IPS-20b (cell line): ENCODE results near the gene WWTR1.

Experiments
- H3K27ac ChIP-seq: one replicate; pipeline ENCODE4 v1.5.1; 2013; ENCODE audit warnings: low read length
- H3K27me3 ChIP-seq: 2 replicates; pipeline ENCODE4 v1.6.1; 2013; ENCODE audit warnings: mild to moderate bottlenecking, low read length, inconsistent platforms; ENCODE audit not compliant: insufficient read depth
- H3K36me3 ChIP-seq: 2 replicates; pipeline ENCODE4 v1.6.1; 2013; ENCODE audit warnings: low read depth, mild to moderate bottlenecking, inconsistent platforms, low read length, moderate library complexity; ENCODE audit not compliant: insufficient read depth
- H3K4me1 ChIP-seq: 2 replicates; pipeline ENCODE4 v1.6.1; 2013; ENCODE audit warnings: mild to moderate bottlenecking, control low read depth, inconsistent platforms, low read length, moderate library complexity; ENCODE audit not compliant: insufficient read depth
- H3K4me3 ChIP-seq: 2 replicates; pipeline ENCODE4 v1.5.1; 2013; ENCODE audit warnings: mild to moderate bottlenecking, low read length, inconsistent platforms
- H3K9ac ChIP-seq: 2 replicates; pipeline ENCODE4 v1.6.1; 2013; ENCODE audit warnings: low read depth, mild to moderate bottlenecking, inconsistent platforms, low read length, moderate library complexity
- H3K9me3 ChIP-seq: 2 replicates; pipeline ENCODE4 v1.6.1; 2013; ENCODE audit warnings: mild to moderate bottlenecking, low read depth, low read length, inconsistent platforms; ENCODE audit not compliant: insufficient read depth

The WWTR1 gene

GRCh38 chr3:149635396-149635795 lies 22.4 kb downstream of the WWTR1 start:
- Histone ChIP-seq H3K4me1 (peaks cover 10% of the 10 kb centered on the region; the same call in 1 of the 2 replicates), H3K9ac (no peak overlapping the region), H3K27me3 (no peaks in the 10 kb centered on the region), H3K27ac (no peak overlapping the region), H3K36me3 (no peaks in the 10 kb centered on the region), H3K4me3 (no peak overlapping the region), H3K9me3 (no peaks in the 10 kb centered on the region)

GRCh38 chr3:149634573-149634972 lies 23.3 kb downstream of the WWTR1 start:
- Histone ChIP-seq H3K27ac (no peak overlapping the region), H3K36me3 (no peaks in the 10 kb centered on the region), H3K27me3 (no peaks in the 10 kb centered on the region), H3K4me1 (peaks cover 12% of the 10 kb centered on the region; the same call in 1 of the 2 replicates), H3K4me3 (no peak overlapping the region), H3K9me3 (no peaks in the 10 kb centered on the region), H3K9ac (no peak overlapping the region)

GRCh38 chr3:149634072-149634471 lies 23.8 kb downstream of the WWTR1 start:
- H3K36me3 ChIP-seq: no peaks in the 10 kb centered on the region
- H3K27ac ChIP-seq: no peak overlapping the region
- no peaks in the 10 kb centered on the region for H3K27me3 ChIP-seq

GRCh38 chr3:149632225-149632624 lies 25.6 kb downstream of the WWTR1 start:
- Histone ChIP-seq H3K9me3 (no peaks in the 10 kb centered on the region), H3K9ac (no peak overlapping the region), H3K27ac (no peak overlapping the region), H3K36me3 (no peaks in the 10 kb centered on the region), H3K27me3 (no peaks in the 10 kb centered on the region), H3K4me1 (peaks cover 8% of the 10 kb centered on the region; the same call in 1 of the 2 replicates), H3K4me3 (no peak overlapping the region)

More at GRCh38 chr3:149634072-149634471, 23.8 kb downstream of the WWTR1 start:
- Histone ChIP-seq H3K9me3 (no peaks in the 10 kb centered on the region), H3K9ac (no peak overlapping the region), H3K4me1 (peaks cover 12% of the 10 kb centered on the region; the same call in 1 of the 2 replicates), H3K4me3 (no peak overlapping the region)

GRCh38 chr3:149630806-149631205 lies 27.0 kb downstream of the WWTR1 start:
- Histone ChIP-seq H3K27me3 (no peaks in the 10 kb centered on the region), H3K27ac (no peak overlapping the region), H3K9me3 (no peaks in the 10 kb centered on the region), H3K4me1 (peaks cover 11% of the 10 kb centered on the region), H3K36me3 (no peaks in the 10 kb centered on the region), H3K9ac (no peak overlapping the region), H3K4me3 (no peak overlapping the region)

GRCh38 chr3:149628957-149629670 lies 28.7 kb downstream of the WWTR1 start:
- Histone ChIP-seq H3K27me3 (no peaks in the 10 kb centered on the region), H3K36me3 (no peaks in the 10 kb centered on the region), H3K27ac (no peak overlapping the region)

GRCh38 chr3:149626671-149627070 lies 31.2 kb downstream of the WWTR1 start:
- H3K36me3 ChIP-seq: no peaks in the 10 kb centered on the region
- no peaks in the 10 kb centered on the region for H3K27me3 ChIP-seq
- peaks cover 13% of the 10 kb centered on the region for H3K4me1 ChIP-seq
- no peak overlapping the region for H3K4me3 ChIP-seq
- H3K9ac ChIP-seq: no peak overlapping the region
- H3K27ac ChIP-seq: no peak overlapping the region
- no peaks in the 10 kb centered on the region for H3K9me3 ChIP-seq

More at GRCh38 chr3:149628957-149629670, 28.7 kb downstream of the WWTR1 start:
- H3K9me3 ChIP-seq: no peaks in the 10 kb centered on the region
- H3K4me3 ChIP-seq: no peak overlapping the region
- H3K9ac ChIP-seq: no peak overlapping the region
- peaks cover 13% of the 10 kb centered on the region for H3K4me1 ChIP-seq

- Histone ChIP-seq H3K4me1 (peaks cover 20% of the 10 kb centered on the region), H3K9ac (no peak overlapping the region), H3K4me3 (no peak overlapping the region), H3K9me3 (no peaks in the 10 kb centered on the region), H3K36me3 (no peaks in the 10 kb centered on the region), H3K27me3 (no peaks in the 10 kb centered on the region), H3K27ac (no peak overlapping the region)
Measured at GRCh38 chr3:149625795-149626194, 32.0 kb downstream of the WWTR1 start.

- no peak overlapping the region for H3K27ac ChIP-seq
- peaks cover 25% of the 10 kb centered on the region for H3K4me1 ChIP-seq
- H3K36me3 ChIP-seq: no peaks in the 10 kb centered on the region
Measured at GRCh38 chr3:149623824-149624223, 34.0 kb downstream of the WWTR1 start.

GRCh38 chr3:149621218-149622005 lies 36.4 kb downstream of the WWTR1 start:
- H3K9me3 ChIP-seq: no peaks in the 10 kb centered on the region
- H3K27me3 ChIP-seq: no peaks in the 10 kb centered on the region
- 0 out of 2 replicates have a peak overlapping the region, but pooled peaks have one; percentile 18 for H3K9ac ChIP-seq
- H3K36me3 ChIP-seq: no peaks in the 10 kb centered on the region
- no peak overlapping the region for H3K27ac ChIP-seq
- H3K4me3 ChIP-seq: peak overlapping the region; percentile 10; the same call in 1 of the 2 replicates
- H3K4me1 ChIP-seq: peaks cover 31% of the 10 kb centered on the region

More at GRCh38 chr3:149623824-149624223, 34.0 kb downstream of the WWTR1 start:
- Histone ChIP-seq H3K27me3 (no peaks in the 10 kb centered on the region), H3K9me3 (no peaks in the 10 kb centered on the region), H3K4me3 (no peak overlapping the region), H3K9ac (no peak overlapping the region)

- Histone ChIP-seq H3K9me3 (no peaks in the 10 kb centered on the region), H3K27me3 (no peaks in the 10 kb centered on the region), H3K4me3 (no peak overlapping the region; the same call in 1 of the 2 replicates), H3K9ac (no peak overlapping the region), H3K36me3 (no peaks in the 10 kb centered on the region), H3K27ac (no peak overlapping the region), H3K4me1 (peaks cover 26% of the 10 kb centered on the region)
Measured at GRCh38 chr3:149620291-149621020, 37.4 kb downstream of the WWTR1 start.
